GM23338 (cell line): ENCODE results near the gene ALOX5AP. TPM values are rescaled to one million over a fixed set of nuclear protein-coding genes. Genes with fewer than 3 reads are reported as not detected.
A peak's percentile ranks its signal among the peaks of the same experiment; 100 is the strongest.

ENCODE experiments used
- ATAC-seq: fragments of 200-7000 bp; cut with Tn5 transposase; 3 replicates; pipeline ENCODE4 v1.9.1; 2020
- DNase-seq: peaks from one replicate; pipeline ENCODE4 v3.0.0-alpha.2; 2015; ENCODE audit warnings: low spot score
- H2AFZ ChIP-seq: fragments of 200-600 bp; sonication (generic); 2 replicates; pipeline ENCODE4 v1.8.0; 2016; ENCODE audit warnings: antibody characterized with exemption, mild to moderate bottlenecking, moderate library complexity
- H3F3A ChIP-seq: fragments of 200-600 bp; sonication (generic); replicated peaks from 2 replicates; pipeline ENCODE4 v1.8.0; 2017; ENCODE audit warnings: antibody characterized with exemption, mixed run types, low read depth
- H3K27ac ChIP-seq: fragments of 200-600 bp; sonication (generic); 2 replicates; pipeline ENCODE4 v1.6.1; 2016; ENCODE audit warnings: low read depth
- H3K27me3 ChIP-seq: fragments of 200-600 bp; sonication (generic); 2 replicates; pipeline ENCODE4 v1.8.0; 2016; ENCODE audit warnings: mild to moderate bottlenecking, mixed run types, moderate library complexity; ENCODE audit not compliant: insufficient read depth
- H3K36me3 ChIP-seq: fragments of 200-600 bp; sonication (generic); 2 replicates; pipeline ENCODE4 v1.8.0; 2016; ENCODE audit warnings: mild to moderate bottlenecking; ENCODE audit not compliant: insufficient read depth
- H3K4me1 ChIP-seq: fragments of 200-600 bp; sonication (generic); 2 replicates; pipeline ENCODE4 v1.8.0; 2016; ENCODE audit warnings: mild to moderate bottlenecking, moderate library complexity; ENCODE audit not compliant: insufficient read depth
- H3K4me2 ChIP-seq: fragments of 200-600 bp; sonication (generic); 2 replicates; pipeline ENCODE4 v1.7.1; 2017; ENCODE audit warnings: mixed run types
- H3K4me3 ChIP-seq: fragments of 200-600 bp; sonication (generic); 2 replicates; pipeline ENCODE4 v1.6.1; 2016; ENCODE audit warnings: mixed run types
- H3K79me2 ChIP-seq: fragments of 200-600 bp; sonication (generic); replicated peaks from 2 replicates; pipeline ENCODE4 v1.8.0; 2017; ENCODE audit warnings: mild to moderate bottlenecking; ENCODE audit not compliant: insufficient read depth
- H3K9me2 ChIP-seq: fragments of 200-600 bp; sonication (generic); 2 replicates; pipeline ENCODE4 v1.8.0; 2017; ENCODE audit not compliant: insufficient read depth
- H4K20me1 ChIP-seq: fragments of 200-600 bp; sonication (generic); replicated peaks from 2 replicates; pipeline ENCODE4 v1.8.0; 2017; ENCODE audit warnings: mild to moderate bottlenecking; ENCODE audit not compliant: insufficient read depth
- H3K27ac Mint-ChIP-seq: 2 replicates; pipeline ENCODE4 v1.8.0; 2020; ENCODE audit warnings: inconsistent platforms, mild to moderate bottlenecking, moderate library complexity, mixed read lengths
- H3K27me3 Mint-ChIP-seq: 3 replicates; pipeline ENCODE4 v1.8.0; 2022; ENCODE audit warnings: low read depth, mild to moderate bottlenecking, moderate library complexity, mixed read lengths, inconsistent platforms; ENCODE audit not compliant: insufficient read depth, poor library complexity
- H3K36me3 Mint-ChIP-seq: 3 replicates; pipeline ENCODE4 v1.8.0; 2021; ENCODE audit warnings: low read depth, mild to moderate bottlenecking, inconsistent platforms, moderate library complexity, mixed read lengths
- H3K4me1 Mint-ChIP-seq: 3 replicates; pipeline ENCODE4 v1.8.0; 2020; ENCODE audit warnings: mild to moderate bottlenecking, inconsistent platforms, mixed read lengths
- H3K4me3 Mint-ChIP-seq: 3 replicates; pipeline ENCODE4 v1.8.0; 2021; ENCODE audit warnings: moderate library complexity, mild to moderate bottlenecking, inconsistent platforms, mixed read lengths
- H3K9me3 Mint-ChIP-seq: 3 replicates; pipeline ENCODE4 v1.8.0; 2020; ENCODE audit warnings: moderate library complexity, mild to moderate bottlenecking, inconsistent platforms, mixed read lengths
- CTCF ChIP-seq, 2 experiments: fragments of 200-600 bp in 1 of 2; sonication (generic) in 1 of 2; conservative IDR thresholded peaks; 2 replicates each; pipeline versions ENCODE4 v1.5.1 to v1.6.1; 2016 to 2017; ENCODE audit warnings: antibody characterized with exemption in 2 of 2, low read depth in 2 of 2, mild to moderate bottlenecking in 2 of 2, moderate library complexity in 1 of 2
- ETS1 ChIP-seq: IDR thresholded peaks from 2 replicates; pipeline ENCODE4 v1.6.1; 2016; ENCODE audit warnings: antibody characterized with exemption
- REST ChIP-seq: IDR thresholded peaks from one replicate; pipeline ENCODE4 v1.6.1; 2018; ENCODE audit warnings: antibody characterized with exemption; ENCODE audit not compliant: unreplicated experiment
- STAT1 ChIP-seq: IDR thresholded peaks from one replicate; pipeline ENCODE4 v1.6.1; 2016; ENCODE audit warnings: antibody characterized with exemption; ENCODE audit not compliant: unreplicated experiment
- long read RNA-seq: library from polyadenylated mRNA; unstranded; transcript quantifications from one replicate; pipeline ENCODE4 v2.0.0, GENCODE V29; 2020; ENCODE audit not compliant: unreplicated experiment
- polyA plus RNA-seq: library from polyadenylated mRNA; unstranded; fragments of >200 nt; fragmentation: Nextera tagmentation; extraction: Ambion mirVana; gene quantifications from 2 replicates; pipeline ENCODE4 v1.2.1, GENCODE V29; 2016
- total RNA-seq: library from RNA; depleted of rRNA; stranded (reverse); fragments of >200 nt; shearing (Covaris generic); gene quantifications from 2 replicates; pipeline ENCODE4 v1.2.3, GENCODE V29; 2014; rRNA removed

ALOX5AP gene
- not detected in 2 replicates for total RNA-seq
- polyA plus RNA-seq, result 0.23 TPM in 1 of 2 replicates, not detected in the other
- long read RNA-seq, result 0 reads

GRCh38 chr13:30735025-30735871, at the start of gene ALOX5AP:
Gene ALOX5AP (plus strand): TSS chr13:30735543. CDS start chr13:30735606, 63 bp downstream.
- ATAC-seq, result no peak
- H3K27ac Mint-ChIP-seq, result no peak within 1 kb of the TSS

More at GRCh38 chr13:30735025-30735871, at the start of gene ALOX5AP:
- Mint-ChIP-seq H3K4me3 (no peak within 1 kb of the TSS), H3K27me3 (peaks cover 4% of the 10 kb centered on the region), H3K4me1 (peaks cover 13% of the 10 kb centered on the region), H3K9me3 (no peaks in the 10 kb centered on the region), H3K36me3 (no peaks in the 10 kb centered on the region)
- H4K20me1 ChIP-seq, result no peaks in the 10 kb centered on the region
- no peaks in the 10 kb centered on the region for H3K79me2 ChIP-seq
- H2AFZ ChIP-seq, result peak within 1 kb of the TSS; percentile 33
- no peak within 1 kb of the TSS for H3K27ac ChIP-seq
- H3K4me3 ChIP-seq, result no peak within 1 kb of the TSS
- TF ChIP-seq STAT1 (no peak), CTCF (conservative IDR thresholded peaks at IDR 0.05; ENCODE audit: low read depth in 2 of 2) (no peak), ETS1 (no peak), REST (no peak)
- H3K4me2 ChIP-seq, result no peak within 1 kb of the TSS
- no peaks in the 10 kb centered on the region for H3F3A ChIP-seq
- no peaks in the 10 kb centered on the region for H3K9me2 ChIP-seq
- peaks cover 4% of the 10 kb centered on the region; the same call in 1 of the 2 replicates for H3K4me1 ChIP-seq
- H3K36me3 ChIP-seq, result no peaks in the 10 kb centered on the region
- no peaks in the 10 kb centered on the region for H3K27me3 ChIP-seq
- DNase-seq, result no peak
